Measurements from ENCODE around the gene DHH. TPM values are rescaled to one million over a fixed set of nuclear protein-coding genes. Genes with fewer than 3 reads are reported as not detected.

The DHH gene
- polyA plus RNA-seq, 3 donors, result not detected

DNA sequence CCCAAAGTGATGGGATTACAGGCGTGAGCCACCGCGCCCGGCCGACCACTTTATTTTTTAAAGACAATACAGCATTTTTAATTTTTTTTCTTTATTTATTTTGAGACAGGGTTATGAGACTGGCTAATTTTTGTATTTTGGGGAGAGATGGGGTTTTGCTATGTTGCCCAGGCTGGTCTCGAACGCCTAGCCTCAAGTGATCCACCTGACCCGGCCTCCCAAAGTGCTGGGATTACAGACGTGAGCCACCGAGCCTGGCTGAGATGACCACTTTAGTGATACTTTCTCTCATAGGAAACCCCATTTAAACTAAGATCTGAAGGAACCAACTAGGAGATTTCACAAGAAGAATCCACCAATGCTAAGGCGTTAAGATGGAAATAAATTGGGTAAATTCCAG, 23.6 kb downstream of the DHH start:
- no peak overlapping the region for H3K4me3 ChIP-seq (replicated peaks in 1 of 3; ENCODE audit: low read depth in 2 of 3, low read length in 3 of 3)
- H3K4me3 Mint-ChIP-seq, result no peak overlapping the region
- TF ChIP-seq, protein P1, sequence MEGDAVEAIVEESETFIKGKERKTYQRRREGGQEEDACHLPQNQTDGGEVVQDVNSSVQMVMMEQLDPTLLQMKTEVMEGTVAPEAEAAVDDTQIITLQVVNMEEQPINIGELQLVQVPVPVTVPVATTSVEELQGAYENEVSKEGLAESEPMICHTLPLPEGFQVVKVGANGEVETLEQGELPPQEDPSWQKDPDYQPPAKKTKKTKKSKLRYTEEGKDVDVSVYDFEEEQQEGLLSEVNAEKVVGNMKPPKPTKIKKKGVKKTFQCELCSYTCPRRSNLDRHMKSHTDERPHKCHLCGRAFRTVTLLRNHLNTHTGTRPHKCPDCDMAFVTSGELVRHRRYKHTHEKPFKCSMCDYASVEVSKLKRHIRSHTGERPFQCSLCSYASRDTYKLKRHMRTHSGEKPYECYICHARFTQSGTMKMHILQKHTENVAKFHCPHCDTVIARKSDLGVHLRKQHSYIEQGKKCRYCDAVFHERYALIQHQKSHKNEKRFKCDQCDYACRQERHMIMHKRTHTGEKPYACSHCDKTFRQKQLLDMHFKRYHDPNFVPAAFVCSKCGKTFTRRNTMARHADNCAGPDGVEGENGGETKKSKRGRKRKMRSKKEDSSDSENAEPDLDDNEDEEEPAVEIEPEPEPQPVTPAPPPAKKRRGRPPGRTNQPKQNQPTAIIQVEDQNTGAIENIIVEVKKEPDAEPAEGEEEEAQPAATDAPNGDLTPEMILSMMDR (IDR thresholded peaks at IDR 0.05), result no peak
- DNase-seq, result no peak
- no peaks in the 10 kb centered on the region for H4K20me1 ChIP-seq (ENCODE audit: insufficient read depth, low read length)
- WGBS (ENCODE audit: insufficient coverage), result 95% methylated on average over 6 of the region's 11 CpGs
- H3K9ac ChIP-seq (ENCODE audit: insufficient read depth, low read length, poor library complexity, severe bottlenecking), result no peak overlapping the region
- no peaks in the 10 kb centered on the region for H3K9me3 ChIP-seq (replicated peaks in 1 of 2; ENCODE audit: control insufficient read depth in 1 of 2, insufficient read depth in 1 of 2, low read length in 2 of 2)
- no peak overlapping the region for H3K27ac ChIP-seq (ENCODE audit: low read depth in 1 of 2, low read length in 2 of 2)
- H3K9me3 Mint-ChIP-seq, result peaks cover 0 to 1% (median 0%) of the 10 kb centered on the region in 7 donors
- H2AFZ ChIP-seq (ENCODE audit: insufficient read depth, low read depth, low read length, poor library complexity, severe bottlenecking), result no peak overlapping the region
- H3K27me3 Mint-ChIP-seq (ENCODE audit: low read depth in 3 of 3), result peaks cover 1 to 9% (median 7%) of the 10 kb centered on the region in 3 donors
- H3K27me3 ChIP-seq (ENCODE audit: control insufficient read depth in 2 of 2, insufficient read depth in 2 of 2, low read length in 2 of 2), result no peaks in the 10 kb centered on the region
- H3K4me1 Mint-ChIP-seq, result peaks cover 15% of the 10 kb centered on the region
- H3K36me3 ChIP-seq (replicated peaks in 1 of 2; ENCODE audit: control insufficient read depth in 1 of 2, insufficient read depth in 2 of 2, low read length in 2 of 2), result no peaks in the 10 kb centered on the region
- H3K36me3 Mint-ChIP-seq, result no peaks in the 10 kb centered on the region
- no peaks in the 10 kb centered on the region for H3K79me2 ChIP-seq (ENCODE audit: insufficient read depth, low read length)
- H3K27ac Mint-ChIP-seq, result no peak overlapping the region
- H3K4me2 ChIP-seq (replicated peaks; ENCODE audit: extremely low read depth, low read length, poor library complexity, severe bottlenecking), result no peak overlapping the region
- intact Hi-C loops (cut with micrococcal nuclease), result loop anchor here in 1 of 2 donors (1.0 kb wide), 1 partner anchor 40 kb away; no protein-coding TSS in a partner anchor
- peaks cover 13 to 15% of the 10 kb centered on the region in 2 donors for H3K4me1 ChIP-seq (ENCODE audit: control insufficient read depth in 1 of 2, insufficient read depth in 2 of 2, low read length in 2 of 2)

DNA sequence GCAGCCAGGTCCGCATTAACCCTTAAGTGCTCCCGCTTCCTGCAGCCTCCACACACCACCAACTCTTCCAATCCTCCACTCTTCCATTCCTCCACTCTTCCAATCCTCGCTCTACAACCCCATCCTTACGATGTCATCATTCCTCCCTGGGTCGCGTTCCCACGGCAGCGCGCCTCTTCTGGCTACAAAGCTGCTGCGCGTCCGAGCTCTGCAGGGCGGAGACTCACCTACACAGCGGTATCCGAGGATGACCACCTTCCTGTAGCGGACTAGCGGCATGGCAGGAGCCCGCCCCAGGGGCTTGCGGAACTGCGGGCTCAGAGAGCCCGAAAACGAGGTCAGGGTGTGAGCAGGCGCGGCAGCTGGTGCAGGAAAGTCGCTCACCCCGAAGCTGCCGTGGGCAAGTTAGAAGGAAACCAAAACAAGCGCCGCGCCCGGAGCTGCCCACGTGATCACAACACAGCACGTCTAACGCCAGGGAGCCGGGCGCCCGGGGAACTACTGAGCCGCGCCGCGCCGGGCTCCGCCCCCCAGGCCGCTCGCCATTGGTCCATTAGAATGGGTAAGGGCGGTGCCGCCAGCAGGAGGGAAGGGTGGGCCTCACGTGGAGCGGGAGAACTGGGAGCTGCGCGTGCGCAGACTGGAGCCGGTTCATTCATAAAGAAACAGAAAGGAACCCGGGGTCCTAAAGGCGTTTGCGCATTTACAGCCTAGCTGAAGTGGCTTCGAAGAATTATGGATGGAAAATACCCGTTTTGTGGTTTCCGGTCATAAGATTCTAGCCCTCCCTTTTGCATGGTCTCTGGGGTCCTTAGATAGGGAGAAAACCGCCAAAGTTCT, 24.9 kb downstream of the DHH start, which contains the start of gene RHEBL1:
TSS of gene RHEBL1 (minus strand) at position 473 of the 840 bp plus-strand sequence. CDS start at position 279, 194 bp downstream.
- DNase-seq, result peak; percentile 98 to 99 (median 98)
- H3K9ac ChIP-seq (ENCODE audit: insufficient read depth, low read length, poor library complexity, severe bottlenecking), result peak within 1 kb of the TSS; percentile 63
- peak within 1 kb of the TSS; percentile 80 to 90 (median 81) for H3K4me3 ChIP-seq (replicated peaks in 1 of 3; ENCODE audit: low read depth in 2 of 3, low read length in 3 of 3)
- H3K79me2 ChIP-seq (ENCODE audit: insufficient read depth, low read length), result no peaks in the 10 kb centered on the region
- Mint-ChIP-seq H3K27ac (peak within 1 kb of the TSS; percentile 77 to 94 (median 91)), H3K27me3 (ENCODE audit: low read depth in 3 of 3) (peaks cover 1 to 9% (median 5%) of the 10 kb centered on the region in 3 donors), H3K9me3 (peaks cover 0 to 1% (median 0%) of the 10 kb centered on the region in 7 donors), H3K36me3 (no peaks in the 10 kb centered on the region), H3K4me1 (peaks cover 15% of the 10 kb centered on the region), H3K4me3 (peak within 1 kb of the TSS; percentile 97 to 98)
- intact Hi-C loops (cut with micrococcal nuclease), result loop anchor here in 1 of 2 donors (1.0 to 10.0 kb wide), 2 partner anchors 42 to 275 kb away; partner anchors contain the start of gene DNAJC22
- H3K27ac ChIP-seq (ENCODE audit: low read depth in 1 of 2, low read length in 2 of 2), result peak within 1 kb of the TSS; percentile 69 to 72
- H3K36me3 ChIP-seq (replicated peaks in 1 of 2; ENCODE audit: control insufficient read depth in 1 of 2, insufficient read depth in 2 of 2, low read length in 2 of 2), result no peaks in the 10 kb centered on the region
- peak within 1 kb of the TSS; percentile 79 for H3K4me2 ChIP-seq (replicated peaks; ENCODE audit: extremely low read depth, low read length, poor library complexity, severe bottlenecking)
- H3K9me3 ChIP-seq (replicated peaks in 1 of 2; ENCODE audit: control insufficient read depth in 1 of 2, insufficient read depth in 1 of 2, low read length in 2 of 2), result no peaks in the 10 kb centered on the region
- H3K27me3 ChIP-seq (ENCODE audit: control insufficient read depth in 2 of 2, insufficient read depth in 2 of 2, low read length in 2 of 2), result no peaks in the 10 kb centered on the region
- TF ChIP-seq, protein P1 (IDR thresholded peaks at IDR 0.05), result peak; percentile 13
- peak within 1 kb of the TSS; percentile 93 for H2AFZ ChIP-seq (ENCODE audit: insufficient read depth, low read depth, low read length, poor library complexity, severe bottlenecking)
- no peaks in the 10 kb centered on the region for H4K20me1 ChIP-seq (ENCODE audit: insufficient read depth, low read length)
- peaks cover 13 to 15% of the 10 kb centered on the region in 2 donors for H3K4me1 ChIP-seq (ENCODE audit: control insufficient read depth in 1 of 2, insufficient read depth in 2 of 2, low read length in 2 of 2)
- WGBS (ENCODE audit: insufficient coverage), result under 1% methylated on average over 56 of the region's 60 CpGs
